ENCODE data around the gene HIKESHI.

GRCh38 chr11:86370922-86371594, 69.0 kb downstream of the HIKESHI start:
- TF ChIP-seq POLR2A (IDR thresholded peaks at IDR 0.05): no peak
- TF ChIP-seq CTCF (IDR thresholded peaks at IDR 0.05 in 8 of 11, conservative IDR thresholded peaks at IDR 0.05 in 3 of 11): no peak
